ENCODE data around the gene SHISA5. TPM values are rescaled to one million over a fixed set of nuclear protein-coding genes. Genes with fewer than 3 reads are reported as not detected.

Gene SHISA5
- total and polyA plus RNA-seq, 2 of the 8 experiments (the other 6 are each of a cell fraction or from before 2014, with no cell fraction given) = 196 to 315 TPM

GRCh38 chr3:48463703-48464102, 40.3 kb downstream of the SHISA5 start (continued):
- TF ChIP-seq, protein P1, sequence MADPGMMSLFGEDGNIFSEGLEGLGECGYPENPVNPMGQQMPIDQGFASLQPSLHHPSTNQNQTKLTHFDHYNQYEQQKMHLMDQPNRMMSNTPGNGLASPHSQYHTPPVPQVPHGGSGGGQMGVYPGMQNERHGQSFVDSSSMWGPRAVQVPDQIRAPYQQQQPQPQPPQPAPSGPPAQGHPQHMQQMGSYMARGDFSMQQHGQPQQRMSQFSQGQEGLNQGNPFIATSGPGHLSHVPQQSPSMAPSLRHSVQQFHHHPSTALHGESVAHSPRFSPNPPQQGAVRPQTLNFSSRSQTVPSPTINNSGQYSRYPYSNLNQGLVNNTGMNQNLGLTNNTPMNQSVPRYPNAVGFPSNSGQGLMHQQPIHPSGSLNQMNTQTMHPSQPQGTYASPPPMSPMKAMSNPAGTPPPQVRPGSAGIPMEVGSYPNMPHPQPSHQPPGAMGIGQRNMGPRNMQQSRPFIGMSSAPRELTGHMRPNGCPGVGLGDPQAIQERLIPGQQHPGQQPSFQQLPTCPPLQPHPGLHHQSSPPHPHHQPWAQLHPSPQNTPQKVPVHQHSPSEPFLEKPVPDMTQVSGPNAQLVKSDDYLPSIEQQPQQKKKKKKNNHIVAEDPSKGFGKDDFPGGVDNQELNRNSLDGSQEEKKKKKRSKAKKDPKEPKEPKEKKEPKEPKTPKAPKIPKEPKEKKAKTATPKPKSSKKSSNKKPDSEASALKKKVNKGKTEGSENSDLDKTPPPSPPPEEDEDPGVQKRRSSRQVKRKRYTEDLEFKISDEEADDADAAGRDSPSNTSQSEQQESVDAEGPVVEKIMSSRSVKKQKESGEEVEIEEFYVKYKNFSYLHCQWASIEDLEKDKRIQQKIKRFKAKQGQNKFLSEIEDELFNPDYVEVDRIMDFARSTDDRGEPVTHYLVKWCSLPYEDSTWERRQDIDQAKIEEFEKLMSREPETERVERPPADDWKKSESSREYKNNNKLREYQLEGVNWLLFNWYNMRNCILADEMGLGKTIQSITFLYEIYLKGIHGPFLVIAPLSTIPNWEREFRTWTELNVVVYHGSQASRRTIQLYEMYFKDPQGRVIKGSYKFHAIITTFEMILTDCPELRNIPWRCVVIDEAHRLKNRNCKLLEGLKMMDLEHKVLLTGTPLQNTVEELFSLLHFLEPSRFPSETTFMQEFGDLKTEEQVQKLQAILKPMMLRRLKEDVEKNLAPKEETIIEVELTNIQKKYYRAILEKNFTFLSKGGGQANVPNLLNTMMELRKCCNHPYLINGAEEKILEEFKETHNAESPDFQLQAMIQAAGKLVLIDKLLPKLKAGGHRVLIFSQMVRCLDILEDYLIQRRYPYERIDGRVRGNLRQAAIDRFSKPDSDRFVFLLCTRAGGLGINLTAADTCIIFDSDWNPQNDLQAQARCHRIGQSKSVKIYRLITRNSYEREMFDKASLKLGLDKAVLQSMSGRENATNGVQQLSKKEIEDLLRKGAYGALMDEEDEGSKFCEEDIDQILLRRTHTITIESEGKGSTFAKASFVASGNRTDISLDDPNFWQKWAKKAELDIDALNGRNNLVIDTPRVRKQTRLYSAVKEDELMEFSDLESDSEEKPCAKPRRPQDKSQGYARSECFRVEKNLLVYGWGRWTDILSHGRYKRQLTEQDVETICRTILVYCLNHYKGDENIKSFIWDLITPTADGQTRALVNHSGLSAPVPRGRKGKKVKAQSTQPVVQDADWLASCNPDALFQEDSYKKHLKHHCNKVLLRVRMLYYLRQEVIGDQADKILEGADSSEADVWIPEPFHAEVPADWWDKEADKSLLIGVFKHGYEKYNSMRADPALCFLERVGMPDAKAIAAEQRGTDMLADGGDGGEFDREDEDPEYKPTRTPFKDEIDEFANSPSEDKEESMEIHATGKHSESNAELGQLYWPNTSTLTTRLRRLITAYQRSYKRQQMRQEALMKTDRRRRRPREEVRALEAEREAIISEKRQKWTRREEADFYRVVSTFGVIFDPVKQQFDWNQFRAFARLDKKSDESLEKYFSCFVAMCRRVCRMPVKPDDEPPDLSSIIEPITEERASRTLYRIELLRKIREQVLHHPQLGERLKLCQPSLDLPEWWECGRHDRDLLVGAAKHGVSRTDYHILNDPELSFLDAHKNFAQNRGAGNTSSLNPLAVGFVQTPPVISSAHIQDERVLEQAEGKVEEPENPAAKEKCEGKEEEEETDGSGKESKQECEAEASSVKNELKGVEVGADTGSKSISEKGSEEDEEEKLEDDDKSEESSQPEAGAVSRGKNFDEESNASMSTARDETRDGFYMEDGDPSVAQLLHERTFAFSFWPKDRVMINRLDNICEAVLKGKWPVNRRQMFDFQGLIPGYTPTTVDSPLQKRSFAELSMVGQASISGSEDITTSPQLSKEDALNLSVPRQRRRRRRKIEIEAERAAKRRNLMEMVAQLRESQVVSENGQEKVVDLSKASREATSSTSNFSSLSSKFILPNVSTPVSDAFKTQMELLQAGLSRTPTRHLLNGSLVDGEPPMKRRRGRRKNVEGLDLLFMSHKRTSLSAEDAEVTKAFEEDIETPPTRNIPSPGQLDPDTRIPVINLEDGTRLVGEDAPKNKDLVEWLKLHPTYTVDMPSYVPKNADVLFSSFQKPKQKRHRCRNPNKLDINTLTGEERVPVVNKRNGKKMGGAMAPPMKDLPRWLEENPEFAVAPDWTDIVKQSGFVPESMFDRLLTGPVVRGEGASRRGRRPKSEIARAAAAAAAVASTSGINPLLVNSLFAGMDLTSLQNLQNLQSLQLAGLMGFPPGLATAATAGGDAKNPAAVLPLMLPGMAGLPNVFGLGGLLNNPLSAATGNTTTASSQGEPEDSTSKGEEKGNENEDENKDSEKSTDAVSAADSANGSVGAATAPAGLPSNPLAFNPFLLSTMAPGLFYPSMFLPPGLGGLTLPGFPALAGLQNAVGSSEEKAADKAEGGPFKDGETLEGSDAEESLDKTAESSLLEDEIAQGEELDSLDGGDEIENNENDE (IDR thresholded peaks at IDR 0.05; ENCODE audit: insufficient replicate concordance, low read length) = no peak
- TF ChIP-seq SUZ12 (IDR thresholded peaks at IDR 0.05; ENCODE audit: low read length) (no peak), HDAC6 (IDR thresholded peaks at IDR 0.05; ENCODE audit: low read depth, low read length) (no peak)

Measured in H1 (cell line).